GM12864 (cell line): ENCODE results near the gene ELP1.

ENCODE experiments used
- DNase-seq: peaks from one replicate; pipeline ENCODE4 v3.0.0-alpha.2; 2011; ENCODE audit warnings: low read depth
- H3K4me3 ChIP-seq: 2 replicates; pipeline ENCODE4 v1.5.1; 2011; ENCODE audit warnings: mild to moderate bottlenecking, low read depth, low read length, control low read depth
- TF ChIP-seq, protein P1 (sequence below): IDR thresholded peaks from 2 replicates; pipeline ENCODE4 v1.5.1; 2011; ENCODE audit warnings: low read depth, mild to moderate bottlenecking, moderate library complexity, low read length, control low read depth, inconsistent platforms; ENCODE audit errors: missing control alignments

Gene ELP1

DNA sequence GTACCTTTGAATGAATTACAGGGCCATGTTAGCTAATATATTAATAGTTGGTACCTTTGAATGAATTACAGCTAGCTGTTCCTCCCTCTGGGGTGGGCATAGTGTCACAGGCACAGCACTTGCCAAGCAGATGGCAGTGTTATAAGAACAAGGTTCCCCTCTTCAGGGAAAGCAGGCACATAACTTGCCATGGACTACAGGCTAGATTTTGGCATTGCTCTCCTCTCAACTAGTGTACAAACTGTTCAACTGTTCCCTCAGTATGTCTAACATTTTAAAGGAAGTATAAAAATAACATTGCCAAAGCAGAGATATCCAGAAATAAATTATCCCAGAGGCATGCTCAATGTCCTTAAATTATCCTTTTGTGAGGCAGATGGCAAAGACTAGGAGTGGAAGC, 34.0 kb upstream of the ELP1 start:
- H3K4me3 ChIP-seq = no peak overlapping the region
- TF ChIP-seq, protein P1, sequence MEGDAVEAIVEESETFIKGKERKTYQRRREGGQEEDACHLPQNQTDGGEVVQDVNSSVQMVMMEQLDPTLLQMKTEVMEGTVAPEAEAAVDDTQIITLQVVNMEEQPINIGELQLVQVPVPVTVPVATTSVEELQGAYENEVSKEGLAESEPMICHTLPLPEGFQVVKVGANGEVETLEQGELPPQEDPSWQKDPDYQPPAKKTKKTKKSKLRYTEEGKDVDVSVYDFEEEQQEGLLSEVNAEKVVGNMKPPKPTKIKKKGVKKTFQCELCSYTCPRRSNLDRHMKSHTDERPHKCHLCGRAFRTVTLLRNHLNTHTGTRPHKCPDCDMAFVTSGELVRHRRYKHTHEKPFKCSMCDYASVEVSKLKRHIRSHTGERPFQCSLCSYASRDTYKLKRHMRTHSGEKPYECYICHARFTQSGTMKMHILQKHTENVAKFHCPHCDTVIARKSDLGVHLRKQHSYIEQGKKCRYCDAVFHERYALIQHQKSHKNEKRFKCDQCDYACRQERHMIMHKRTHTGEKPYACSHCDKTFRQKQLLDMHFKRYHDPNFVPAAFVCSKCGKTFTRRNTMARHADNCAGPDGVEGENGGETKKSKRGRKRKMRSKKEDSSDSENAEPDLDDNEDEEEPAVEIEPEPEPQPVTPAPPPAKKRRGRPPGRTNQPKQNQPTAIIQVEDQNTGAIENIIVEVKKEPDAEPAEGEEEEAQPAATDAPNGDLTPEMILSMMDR = no peak
- no peak for DNase-seq

GRCh38 chr9:108963459-108964143, 29.7 kb upstream of the ELP1 start:
- TF ChIP-seq, protein P1 = no peak
- no peak overlapping the region for H3K4me3 ChIP-seq
- DNase-seq = no peak

GRCh38 chr9:108961151-108961550, 27.2 kb upstream of the ELP1 start:
- no peak for DNase-seq
- H3K4me3 ChIP-seq = no peak overlapping the region
- TF ChIP-seq, protein P1 = no peak

GRCh38 chr9:108960331-108960730, 26.4 kb upstream of the ELP1 start:
- no peak for DNase-seq

GRCh38 chr9:108956631-108957026, 22.7 kb upstream of the ELP1 start:
- no peak for DNase-seq
- no peak overlapping the region for H3K4me3 ChIP-seq

More at GRCh38 chr9:108960331-108960730, 26.4 kb upstream of the ELP1 start:
- TF ChIP-seq, protein P1 = no peak
- no peak overlapping the region for H3K4me3 ChIP-seq

GRCh38 chr9:108956022-108956630, 22.2 kb upstream of the ELP1 start:
- H3K4me3 ChIP-seq = no peak overlapping the region
- DNase-seq = no peak
- TF ChIP-seq, protein P1 = no peak

More at GRCh38 chr9:108956631-108957026, 22.7 kb upstream of the ELP1 start:
- TF ChIP-seq, protein P1 = no peak
